Esophagus squamous epithelium (tissue), 4 donors: ENCODE results near the gene ABHD3.

Experiments used
- POLR2A ChIP-seq, 4 donors: fragments of 450-650 bp; IDR thresholded peaks; one replicate each; pipeline ENCODE4 v1.6.1; 2017; ENCODE audit warnings: antibody characterized with exemption in 4 of 4, mild to moderate bottlenecking in 4 of 4, moderate library complexity in 3 of 4
- TF ChIP-seq, protein P1 (sequence below), 6 experiments: fragments of 450-650 bp in 4 of 6; fragments of 200-600 bp in 2 of 6; sonication (generic) in 2 of 6; IDR thresholded peaks; one replicate each; pipeline ENCODE4 v1.5.1; 2016 to 2019; ENCODE audit warnings: antibody characterized with exemption in 6 of 6, mild to moderate bottlenecking in 4 of 6, moderate library complexity in 4 of 6

DNA sequence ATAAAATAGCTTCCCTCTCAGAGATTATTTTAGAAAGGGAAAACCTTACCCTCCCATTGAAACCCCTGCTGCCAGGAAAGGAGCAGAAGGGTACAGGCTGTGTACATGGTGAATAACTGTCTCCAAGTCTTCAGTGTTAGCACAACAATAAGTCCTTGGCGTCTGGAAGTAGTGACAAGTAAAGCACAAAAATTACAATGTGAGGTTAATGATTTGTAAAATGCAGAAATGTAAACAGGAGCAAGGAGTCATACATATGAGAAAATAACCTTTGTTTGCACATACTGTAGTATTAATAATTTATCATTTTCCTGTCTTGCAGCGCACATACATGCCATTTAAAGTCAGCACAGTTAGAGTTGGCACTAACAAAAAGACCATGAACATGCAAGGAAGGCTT, 40.5 kb downstream of the ABHD3 start:
- TF ChIP-seq POLR2A (IDR thresholded peaks at IDR 0.05): no peak
- TF ChIP-seq, protein P1, sequence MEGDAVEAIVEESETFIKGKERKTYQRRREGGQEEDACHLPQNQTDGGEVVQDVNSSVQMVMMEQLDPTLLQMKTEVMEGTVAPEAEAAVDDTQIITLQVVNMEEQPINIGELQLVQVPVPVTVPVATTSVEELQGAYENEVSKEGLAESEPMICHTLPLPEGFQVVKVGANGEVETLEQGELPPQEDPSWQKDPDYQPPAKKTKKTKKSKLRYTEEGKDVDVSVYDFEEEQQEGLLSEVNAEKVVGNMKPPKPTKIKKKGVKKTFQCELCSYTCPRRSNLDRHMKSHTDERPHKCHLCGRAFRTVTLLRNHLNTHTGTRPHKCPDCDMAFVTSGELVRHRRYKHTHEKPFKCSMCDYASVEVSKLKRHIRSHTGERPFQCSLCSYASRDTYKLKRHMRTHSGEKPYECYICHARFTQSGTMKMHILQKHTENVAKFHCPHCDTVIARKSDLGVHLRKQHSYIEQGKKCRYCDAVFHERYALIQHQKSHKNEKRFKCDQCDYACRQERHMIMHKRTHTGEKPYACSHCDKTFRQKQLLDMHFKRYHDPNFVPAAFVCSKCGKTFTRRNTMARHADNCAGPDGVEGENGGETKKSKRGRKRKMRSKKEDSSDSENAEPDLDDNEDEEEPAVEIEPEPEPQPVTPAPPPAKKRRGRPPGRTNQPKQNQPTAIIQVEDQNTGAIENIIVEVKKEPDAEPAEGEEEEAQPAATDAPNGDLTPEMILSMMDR (IDR thresholded peaks at IDR 0.05): no peak
